K562 treated with DMSO at 1 percent for 4 hours (cell line): ENCODE data around the gene ZNF772. TPM values are rescaled to one million over a fixed set of nuclear protein-coding genes. Genes with fewer than 3 reads are reported as not detected.

Experiments
- total RNA-seq: library from RNA; unstranded; fragments of 300-600 nt; gene quantifications from 2 replicates; pipeline ENCODE4 v1.2.3, GENCODE V29; 2022; ENCODE audit not compliant: insufficient read depth

ZNF772 gene
- total RNA-seq, result 0.24 and 0.67 TPM in 2 replicates

DNA sequence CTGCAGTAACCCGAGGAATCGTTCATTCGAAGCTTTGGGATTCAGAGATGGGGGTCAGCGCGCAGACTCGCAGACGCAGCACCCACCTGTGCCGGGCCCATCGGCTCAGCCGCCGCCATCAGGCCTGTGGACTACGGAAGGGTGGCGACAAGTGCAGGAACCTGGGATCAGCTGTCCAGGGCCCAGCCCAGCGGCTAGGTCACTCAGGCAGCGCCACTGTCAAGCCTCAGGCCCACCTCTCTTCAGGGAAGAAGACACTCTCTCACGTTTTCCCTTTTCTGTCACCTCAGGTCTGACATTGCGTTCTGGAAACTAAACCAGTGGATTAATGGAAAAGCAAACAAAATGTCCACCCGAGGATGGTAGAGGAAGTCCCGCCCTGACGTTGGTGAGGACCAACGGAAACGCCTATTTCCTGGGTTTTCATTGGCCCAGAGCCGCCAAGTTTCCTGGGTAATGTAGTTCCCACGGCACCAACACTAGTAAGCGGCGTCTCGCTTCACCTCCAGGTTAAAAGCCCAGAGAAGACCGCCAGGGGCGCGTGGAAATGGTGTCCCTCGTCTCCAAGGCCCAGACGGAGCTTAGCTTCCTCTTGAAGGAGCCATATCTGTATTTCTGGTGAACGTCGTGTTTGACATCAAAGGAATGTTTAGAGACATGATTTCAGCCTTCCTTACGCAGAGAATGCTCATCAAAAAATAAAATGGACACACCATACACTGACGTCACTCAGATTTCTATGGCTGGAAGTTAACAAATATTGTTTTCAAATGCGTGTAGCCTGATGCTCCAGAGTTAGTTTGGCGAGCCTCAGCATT lies at the start of gene ZNF772:
TSS of gene ZNF772 (minus strand) at position 376 of the 818 bp plus-strand sequence. CDS start at position 119, 257 bp downstream.

DNA sequence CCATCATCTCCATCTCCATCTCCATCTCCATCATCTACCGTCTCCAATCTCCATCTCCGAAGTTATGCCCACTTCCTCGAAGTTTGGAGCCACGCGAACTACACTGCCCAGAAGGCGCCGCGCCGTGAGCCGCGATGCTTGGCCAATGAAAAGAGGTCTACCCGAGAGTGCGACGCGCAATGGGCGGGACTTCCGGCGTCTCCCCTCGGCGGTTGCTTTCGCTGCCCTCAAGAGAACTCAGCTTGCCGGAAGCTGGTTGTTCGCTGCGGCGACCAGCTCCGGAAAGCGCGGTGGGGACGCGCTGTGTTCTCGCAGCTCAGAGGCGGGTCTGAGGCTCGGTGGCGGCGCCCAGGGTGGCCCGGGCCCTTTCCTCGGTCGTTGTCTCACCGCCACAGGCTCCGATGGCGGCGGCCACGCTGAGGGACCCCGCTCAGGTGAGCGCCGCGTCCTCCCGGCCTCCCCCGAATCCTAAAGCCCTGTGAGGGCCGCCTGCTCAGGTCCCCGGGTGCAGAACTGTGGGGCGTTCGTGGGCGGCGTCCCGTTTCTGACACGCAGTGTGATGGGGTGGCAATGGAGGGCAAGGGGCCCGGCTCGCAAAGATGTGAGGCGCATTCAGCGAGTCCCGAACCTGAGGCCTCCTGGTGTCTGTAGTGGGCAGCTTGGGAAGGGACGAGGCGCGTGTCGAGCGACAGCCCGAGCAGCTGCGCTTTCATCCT lies 22.5 kb upstream of the ZNF772 start, which contains the start of gene ZNF773:
TSS of gene ZNF773 (plus strand) at position 259 of the 716 bp plus-strand sequence. CDS start at position 402, 143 bp downstream.

GRCh38 chr19:57487477-57488298 lies 10.3 kb upstream of the ZNF772 start, which contains the start of gene ZNF419:
Gene ZNF419, plus strand, starts transcription at chr19:57487750. Its CDS starts 201 bp downstream, at chr19:57487951.

DNA sequence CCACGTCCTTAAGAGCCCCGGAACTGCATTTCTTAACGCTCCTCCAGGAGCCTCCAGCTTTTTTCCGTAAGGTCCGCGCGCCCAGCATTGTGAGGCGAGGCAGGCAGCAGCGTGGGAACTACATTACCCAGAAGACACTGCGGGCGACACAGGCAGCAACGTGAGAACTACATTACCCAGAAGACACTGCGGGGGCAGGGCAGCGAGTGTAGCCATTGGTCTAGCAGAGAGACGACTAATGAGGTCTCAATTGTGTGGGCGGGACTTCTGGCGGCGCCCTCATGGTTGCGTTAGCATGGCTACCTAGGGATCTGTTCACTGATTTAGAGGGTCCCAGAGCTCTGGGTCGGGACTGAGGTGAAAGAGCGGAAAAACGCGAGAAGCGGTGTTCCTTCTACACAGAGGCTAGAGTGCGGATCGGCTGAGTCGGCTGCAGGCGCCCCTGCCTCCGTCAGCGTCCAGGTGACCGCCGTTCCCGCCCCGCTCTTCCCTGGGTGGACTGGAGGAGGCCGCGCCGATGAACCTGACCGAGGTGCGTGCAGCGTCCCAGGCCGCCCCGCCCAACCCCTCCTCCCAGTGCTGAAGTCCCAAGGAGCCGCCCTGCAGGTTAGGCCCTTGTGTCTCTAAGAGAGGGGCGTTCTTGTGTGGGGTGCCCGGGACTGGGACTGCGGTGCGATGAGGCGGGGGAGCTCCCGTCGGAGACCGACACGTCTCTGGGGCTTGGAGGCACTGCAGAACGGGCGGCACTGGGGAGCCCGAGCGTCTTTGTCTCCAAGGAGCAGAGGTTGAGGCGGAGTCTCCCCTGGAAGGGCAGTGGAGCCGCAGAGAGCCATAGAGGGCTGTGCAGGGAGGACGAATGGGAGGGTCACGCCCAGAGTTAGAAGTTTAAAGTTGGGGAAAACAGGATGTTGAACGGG lies 42.0 kb downstream of the ZNF772 start, which contains the start of gene ZNF749:
TSS of gene ZNF749 (plus strand) at position 264 of the 917 bp plus-strand sequence. CDS start at position 518, 254 bp downstream.

Other genes starting within 250 kb of the ZNF772 start
- gene AURKC, start 246.5 kb downstream of the ZNF772 start, total RNA-seq, result 8.3 and 10.2 TPM in 2 replicates
- gene ZNF805, start 236.9 kb downstream of the ZNF772 start, total RNA-seq, result 1.7 and 2.0 TPM in 2 replicates
- gene ZNF460, start 197.1 kb downstream of the ZNF772 start, total RNA-seq, result 0.97 and 1.3 TPM in 2 replicates
- gene ZNF543, start 157.1 kb downstream of the ZNF772 start, total RNA-seq, result 0.71 TPM in 1 of 2 replicates, not detected in the other
- gene ZNF304, start 126.3 kb downstream of the ZNF772 start, total RNA-seq, result 3.1 and 4.0 TPM in 2 replicates
- 5.5 and 7.3 TPM in 2 replicates for gene TRAPPC2B, start 114.0 kb downstream of the ZNF772 start, total RNA-seq
- gene ZNF547, start 114.0 kb downstream of the ZNF772 start, total RNA-seq, result 0.42 and 1.0 TPM in 2 replicates
- 3.1 and 6.6 TPM in 2 replicates for gene ZNF548, start 87.7 kb downstream of the ZNF772 start, total RNA-seq
- gene ZNF17, start 66.4 kb downstream of the ZNF772 start, total RNA-seq, result 0.82 and 1.4 TPM in 2 replicates
- gene ZNF749, start 42.2 kb downstream of the ZNF772 start, total RNA-seq, result 4.7 and 5.6 TPM in 2 replicates
- gene VN1R1, start 20.4 kb downstream of the ZNF772 start, total RNA-seq, result not detected in 2 replicates
- 1.6 and 3.4 TPM in 2 replicates for gene ZNF419, start 10.2 kb upstream of the ZNF772 start, total RNA-seq
- 0.31 and 5.2 TPM in 2 replicates for gene ZNF773, start 22.4 kb upstream of the ZNF772 start, total RNA-seq
- gene ZNF549, start 49.8 kb upstream of the ZNF772 start, total RNA-seq, result 0.29 TPM in 1 of 2 replicates, not detected in the other
- 2.7 and 6.8 TPM in 2 replicates for gene ZNF550, start 82.3 kb upstream of the ZNF772 start, total RNA-seq
- 1.1 TPM in 2 replicates for gene ZNF416, start 101.3 kb upstream of the ZNF772 start, total RNA-seq
- gene ZIK1, start 106.6 kb upstream of the ZNF772 start, total RNA-seq, result 1.0 TPM in 1 of 2 replicates, not detected in the other
- 1.8 and 7.1 TPM in 2 replicates for gene ZNF530, start 122.3 kb upstream of the ZNF772 start, total RNA-seq
- gene ZNF134, start 136.7 kb upstream of the ZNF772 start, total RNA-seq, result 5.9 and 9.4 TPM in 2 replicates
- 3.6 and 9.4 TPM in 2 replicates for gene ZNF211, start 155.6 kb upstream of the ZNF772 start, total RNA-seq
- not detected in 2 replicates for gene ZSCAN4, start 191.4 kb upstream of the ZNF772 start, total RNA-seq
- gene ZNF551, start 204.4 kb upstream of the ZNF772 start, total RNA-seq, result 1.8 and 2.2 TPM in 2 replicates
- gene ZNF154, start 231.6 kb upstream of the ZNF772 start, total RNA-seq, result not detected in 2 replicates